Measurements from ENCODE around the gene FCSK.

The FCSK gene

DNA sequence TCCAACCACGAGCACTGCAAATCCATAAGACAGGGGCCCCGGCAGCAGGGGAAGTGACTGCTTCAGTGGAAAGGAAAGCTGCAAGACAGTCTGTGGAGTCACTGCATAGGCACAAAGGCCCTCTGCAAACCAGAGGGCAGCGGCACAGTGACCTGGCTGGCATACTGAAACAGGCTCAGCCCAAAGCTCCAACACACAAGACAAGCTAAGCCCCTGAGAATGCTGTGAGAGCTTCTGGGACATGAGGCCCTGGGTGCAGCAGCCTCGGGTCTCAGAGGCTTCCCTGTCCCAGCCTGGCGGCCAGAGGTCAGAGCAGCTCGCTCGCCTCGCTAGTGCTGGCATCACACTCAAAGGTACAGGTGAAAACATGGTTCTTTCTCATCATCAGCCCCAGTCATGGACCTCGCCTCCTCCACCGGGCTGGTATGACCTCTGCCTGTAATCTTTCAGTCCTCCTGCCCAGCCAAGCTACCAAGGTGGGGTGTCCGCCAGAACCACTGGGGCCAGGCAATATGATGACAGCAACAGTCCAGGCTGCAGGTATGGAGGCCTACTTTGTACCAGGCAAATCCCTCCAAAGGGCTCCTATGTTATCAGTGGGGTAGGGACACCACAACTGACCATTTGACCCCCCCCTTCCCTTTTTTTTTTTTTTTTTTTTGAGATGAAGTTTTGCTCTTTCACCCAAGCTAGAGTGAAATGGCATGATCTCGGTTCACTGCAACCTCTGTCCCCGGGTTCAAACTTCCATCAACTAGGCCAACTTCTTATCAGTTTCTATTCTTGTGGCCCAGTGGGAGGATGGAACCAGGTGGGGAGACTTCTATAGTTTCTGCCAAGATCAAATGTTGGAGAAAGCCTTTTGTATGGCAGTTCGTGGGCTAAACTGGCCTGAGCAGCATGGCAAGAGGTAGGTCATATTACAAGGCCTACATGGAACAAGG is 34.7 kb upstream of the FCSK start:
- Histone ChIP-seq H3K9me3 (replicated peaks; ENCODE audit: low read length) (no peaks in the 10 kb centered on the region), H3K27me3 (ENCODE audit: control insufficient read depth, insufficient read depth, low read length) (no peaks in the 10 kb centered on the region), H3K4me1 (ENCODE audit: control insufficient read depth, insufficient read depth, low read length) (no peaks in the 10 kb centered on the region), H3K36me3 (ENCODE audit: insufficient read depth, low read length) (peaks cover 3% of the 10 kb centered on the region), H3K4me2 (ENCODE audit: low read length) (no peak overlapping the region), H3K9ac (ENCODE audit: low read depth, low read length) (no peak overlapping the region), H3K4me3 (ENCODE audit: low read length) (no peak overlapping the region)

DNA sequence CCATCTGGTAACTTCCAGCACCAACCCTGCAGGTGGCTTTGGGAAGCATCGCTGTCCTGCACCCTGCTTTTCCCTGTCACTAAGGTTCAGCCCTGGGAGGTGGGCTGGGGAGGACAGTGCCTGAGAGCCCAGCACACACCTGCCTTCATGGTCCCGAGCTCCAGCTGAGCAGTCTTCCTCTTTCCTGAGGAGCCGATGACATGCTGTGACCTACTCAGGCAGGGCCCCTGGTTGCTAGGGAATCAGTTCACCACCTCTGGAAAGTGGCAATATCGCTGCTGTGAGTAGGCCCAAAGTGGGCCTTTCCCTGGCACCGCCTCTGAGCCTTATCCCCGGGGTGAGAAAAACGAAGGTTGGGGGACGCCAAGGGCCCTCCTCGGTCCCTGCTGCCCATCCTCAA is 33.4 kb upstream of the FCSK start:
- Histone ChIP-seq H3K36me3 (ENCODE audit: insufficient read depth, low read length) (peaks cover 2% of the 10 kb centered on the region), H3K4me3 (ENCODE audit: low read length) (no peak overlapping the region), H3K4me1 (ENCODE audit: control insufficient read depth, insufficient read depth, low read length) (no peaks in the 10 kb centered on the region)

DNA sequence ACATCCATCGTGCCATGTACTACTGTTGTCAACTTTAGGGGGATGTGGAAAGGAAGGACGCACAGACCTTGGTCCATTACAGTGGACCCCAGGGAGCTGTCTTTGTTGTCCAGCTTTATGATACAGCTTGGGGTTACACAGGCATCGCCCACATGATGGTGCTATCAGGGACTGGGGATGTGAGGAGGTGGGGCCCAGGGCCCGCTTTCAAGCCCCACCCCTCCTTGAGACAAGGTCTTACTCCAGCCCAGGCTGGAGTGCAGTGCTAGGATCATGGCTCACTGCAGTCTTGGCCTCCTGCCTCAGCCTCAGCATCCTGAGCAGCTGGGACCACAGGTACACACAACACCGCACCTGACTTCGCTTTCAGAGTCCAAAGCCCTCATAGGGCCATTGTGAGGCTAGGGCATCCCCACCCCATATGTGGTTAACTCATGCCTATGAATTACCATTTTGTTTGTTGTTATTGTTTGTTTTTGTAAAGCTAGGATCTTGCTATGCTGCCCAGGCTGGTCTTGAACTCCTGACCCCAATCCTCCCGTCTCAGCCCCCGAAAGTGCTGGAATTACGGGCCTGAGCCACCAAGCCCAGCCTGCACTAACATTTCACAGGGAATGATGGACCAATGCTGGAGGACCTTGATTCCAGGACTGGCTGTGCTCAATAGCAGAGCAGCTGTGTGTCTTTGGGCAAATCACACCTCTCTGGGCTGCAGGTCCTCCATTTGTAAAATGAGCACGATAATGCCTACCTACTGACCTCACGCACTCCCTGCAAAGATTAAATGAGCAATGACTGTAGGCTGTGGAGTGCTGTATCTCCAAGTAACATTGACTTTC is 32.7 kb upstream of the FCSK start:
- H3K36me3 ChIP-seq (ENCODE audit: insufficient read depth, low read length), result no peaks in the 10 kb centered on the region
- no peak overlapping the region for H3K4me2 ChIP-seq (ENCODE audit: low read length)
- H3K4me1 ChIP-seq (ENCODE audit: control insufficient read depth, insufficient read depth, low read length), result no peaks in the 10 kb centered on the region
- H3K9ac ChIP-seq (ENCODE audit: low read depth, low read length), result no peak overlapping the region
- H3K4me3 ChIP-seq (ENCODE audit: low read length), result no peak overlapping the region
- no peaks in the 10 kb centered on the region for H3K9me3 ChIP-seq (replicated peaks; ENCODE audit: low read length)
- H3K27me3 ChIP-seq (ENCODE audit: control insufficient read depth, insufficient read depth, low read length), result no peaks in the 10 kb centered on the region

More for the DNA sequence above, 33.4 kb upstream of the FCSK start:
- no peaks in the 10 kb centered on the region for H3K9me3 ChIP-seq (replicated peaks; ENCODE audit: low read length)
- no peak overlapping the region for H3K9ac ChIP-seq (ENCODE audit: low read depth, low read length)
- no peak overlapping the region for H3K4me2 ChIP-seq (ENCODE audit: low read length)
- H3K27me3 ChIP-seq (ENCODE audit: control insufficient read depth, insufficient read depth, low read length), result no peaks in the 10 kb centered on the region

DNA sequence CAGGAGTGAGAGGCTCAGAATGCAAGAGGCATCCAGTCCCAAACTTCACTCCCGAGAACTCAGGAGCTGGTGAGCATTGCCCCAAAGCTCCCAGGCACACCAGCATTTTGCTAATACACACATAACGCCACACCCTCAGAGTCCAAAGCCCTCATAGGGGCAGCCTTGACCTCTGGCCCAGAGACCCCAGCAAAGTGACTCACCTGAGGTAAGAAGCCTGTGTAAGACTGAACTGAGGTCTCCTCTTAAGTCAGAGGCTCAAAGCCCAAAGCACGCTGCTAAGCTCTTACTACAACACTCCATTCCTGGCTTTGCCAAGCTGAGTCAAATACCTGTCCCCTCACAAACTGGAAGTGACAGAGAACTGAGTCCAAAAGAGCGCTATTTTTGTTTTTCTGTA is 31.9 kb upstream of the FCSK start:
- peaks cover 1% of the 10 kb centered on the region for H3K4me1 ChIP-seq (ENCODE audit: control insufficient read depth, insufficient read depth, low read length)
- H3K9ac ChIP-seq (ENCODE audit: low read depth, low read length), result no peak overlapping the region
- no peak overlapping the region for H3K4me2 ChIP-seq (ENCODE audit: low read length)
- H3K27me3 ChIP-seq (ENCODE audit: control insufficient read depth, insufficient read depth, low read length), result no peaks in the 10 kb centered on the region
- no peaks in the 10 kb centered on the region for H3K9me3 ChIP-seq (replicated peaks; ENCODE audit: low read length)
- H3K4me3 ChIP-seq (ENCODE audit: low read length), result no peak overlapping the region
- H3K36me3 ChIP-seq (ENCODE audit: insufficient read depth, low read length), result no peaks in the 10 kb centered on the region

DNA sequence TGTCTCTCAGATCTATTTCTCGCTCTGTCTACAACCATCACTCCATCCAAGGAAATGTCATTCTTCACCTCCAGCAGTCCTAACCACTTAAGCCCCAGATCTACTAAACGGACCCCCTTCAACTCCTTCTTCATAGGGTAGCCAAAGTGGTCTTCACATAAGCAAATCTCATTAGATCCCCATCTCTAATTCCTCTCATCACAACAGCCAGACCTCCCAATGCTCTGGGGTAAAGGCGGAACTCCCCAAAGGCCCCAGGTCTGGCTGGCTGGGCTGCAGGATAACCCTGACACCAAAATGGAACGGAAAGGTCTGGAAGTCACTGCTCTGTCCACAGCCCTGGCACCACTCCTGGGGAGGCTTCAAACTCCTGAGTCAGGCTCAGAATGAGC is 26.6 kb upstream of the FCSK start:
- peak overlapping the region; percentile 24 for H3K9ac ChIP-seq (ENCODE audit: low read depth, low read length)
- peak overlapping the region; percentile 67 for H3K4me2 ChIP-seq (ENCODE audit: low read length)
- H3K27me3 ChIP-seq (ENCODE audit: control insufficient read depth, insufficient read depth, low read length), result no peaks in the 10 kb centered on the region
- no peaks in the 10 kb centered on the region for H3K36me3 ChIP-seq (ENCODE audit: insufficient read depth, low read length)
- no peaks in the 10 kb centered on the region for H3K9me3 ChIP-seq (replicated peaks; ENCODE audit: low read length)
- H3K4me1 ChIP-seq (ENCODE audit: control insufficient read depth, insufficient read depth, low read length), result peaks cover 38% of the 10 kb centered on the region
- peak overlapping the region; percentile 16 for H3K4me3 ChIP-seq (ENCODE audit: low read length)

DNA sequence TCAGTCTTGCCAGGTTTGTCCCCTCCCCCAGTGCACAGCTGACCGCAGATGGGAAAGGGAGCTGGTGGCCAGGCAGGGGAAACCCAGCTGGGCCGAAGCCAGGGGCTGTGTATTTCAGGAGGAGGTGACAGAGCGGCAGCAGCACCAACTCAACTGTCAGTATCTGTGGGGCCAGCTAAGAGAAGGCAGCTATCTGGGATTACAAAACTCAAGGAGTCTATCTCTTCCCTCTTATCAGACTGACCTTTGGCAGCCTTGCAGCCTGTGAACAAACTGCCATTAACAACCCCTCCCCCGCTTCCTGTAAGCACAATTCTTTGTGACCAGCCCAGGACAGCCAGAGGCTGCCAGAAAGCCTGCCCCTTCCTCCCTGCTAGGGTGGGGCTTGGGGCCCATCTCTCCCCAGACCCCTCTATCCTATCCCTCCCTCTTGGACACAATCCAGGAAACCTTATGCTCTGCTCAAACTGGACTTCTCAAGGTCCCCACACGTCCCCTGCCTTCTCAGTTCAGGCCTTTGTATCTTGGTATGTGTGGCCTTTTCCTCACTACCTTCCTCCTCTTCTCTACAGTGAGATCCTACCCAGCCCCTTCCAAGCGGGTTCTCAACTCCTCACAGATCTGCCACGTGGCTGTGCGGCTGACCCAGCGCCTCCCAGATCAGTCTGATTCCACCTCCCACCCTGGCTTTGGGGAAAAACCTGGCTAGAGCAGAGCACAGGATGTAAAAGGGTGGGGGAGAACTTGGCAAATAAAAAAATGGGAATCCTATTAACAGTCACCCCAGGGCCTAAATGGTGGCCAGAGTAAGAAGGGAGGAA is 26.0 kb upstream of the FCSK start:
- H3K27me3 ChIP-seq (ENCODE audit: control insufficient read depth, insufficient read depth, low read length), result no peaks in the 10 kb centered on the region
- H3K4me2 ChIP-seq (ENCODE audit: low read length), result peak overlapping the region; percentile 67
- peak overlapping the region; percentile 27 for H3K9ac ChIP-seq (ENCODE audit: low read depth, low read length)
- no peaks in the 10 kb centered on the region for H3K36me3 ChIP-seq (ENCODE audit: insufficient read depth, low read length)
- peak overlapping the region; percentile 16 for H3K4me3 ChIP-seq (ENCODE audit: low read length)
- peaks cover 44% of the 10 kb centered on the region for H3K4me1 ChIP-seq (ENCODE audit: control insufficient read depth, insufficient read depth, low read length)
- H3K9me3 ChIP-seq (replicated peaks; ENCODE audit: low read length), result no peaks in the 10 kb centered on the region

DNA sequence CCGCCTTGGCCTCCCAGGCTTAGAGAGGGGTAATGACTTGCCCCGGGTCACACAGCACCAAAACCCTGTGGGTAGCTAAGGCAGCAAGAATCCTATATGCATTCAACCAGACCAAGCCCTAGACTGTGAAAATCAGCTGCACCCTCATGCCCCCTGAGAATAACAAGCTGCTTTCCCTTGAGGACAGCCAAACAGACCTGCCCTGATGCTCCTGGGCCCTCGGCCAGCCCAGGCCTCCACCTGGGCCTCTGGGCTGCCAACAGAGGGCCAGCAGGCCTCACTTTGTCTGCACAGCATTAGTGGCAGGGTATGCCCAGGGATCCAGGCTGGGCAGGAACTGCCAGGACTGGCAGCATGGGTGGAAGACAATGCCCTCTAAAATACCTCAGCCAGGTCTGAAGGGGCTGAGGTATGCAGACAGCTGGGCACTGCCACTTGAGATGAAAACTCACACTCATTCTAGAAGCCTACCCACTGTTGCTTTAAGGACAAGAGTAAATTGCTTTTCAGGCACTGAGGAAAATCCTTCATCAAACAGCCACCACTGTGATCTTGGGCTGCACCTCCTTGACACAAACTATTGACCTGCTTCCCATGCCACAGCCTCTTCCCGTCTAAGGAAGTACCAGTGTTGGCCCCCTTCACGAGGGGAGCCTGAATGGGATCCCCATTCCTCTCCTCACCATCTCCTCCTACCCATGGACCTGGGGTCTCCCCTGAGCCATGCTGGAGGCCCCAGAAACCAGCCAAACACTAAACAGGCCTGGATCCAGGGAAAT is 24.3 kb upstream of the FCSK start:
- Histone ChIP-seq H3K4me2 (ENCODE audit: low read length) (no peak overlapping the region), H3K4me3 (ENCODE audit: low read length) (no peak overlapping the region), H3K36me3 (ENCODE audit: insufficient read depth, low read length) (peaks cover 6% of the 10 kb centered on the region), H3K9me3 (replicated peaks; ENCODE audit: low read length) (no peaks in the 10 kb centered on the region), H3K27me3 (ENCODE audit: control insufficient read depth, insufficient read depth, low read length) (no peaks in the 10 kb centered on the region), H3K4me1 (ENCODE audit: control insufficient read depth, insufficient read depth, low read length) (peaks cover 53% of the 10 kb centered on the region), H3K9ac (ENCODE audit: low read depth, low read length) (no peak overlapping the region)

DNA sequence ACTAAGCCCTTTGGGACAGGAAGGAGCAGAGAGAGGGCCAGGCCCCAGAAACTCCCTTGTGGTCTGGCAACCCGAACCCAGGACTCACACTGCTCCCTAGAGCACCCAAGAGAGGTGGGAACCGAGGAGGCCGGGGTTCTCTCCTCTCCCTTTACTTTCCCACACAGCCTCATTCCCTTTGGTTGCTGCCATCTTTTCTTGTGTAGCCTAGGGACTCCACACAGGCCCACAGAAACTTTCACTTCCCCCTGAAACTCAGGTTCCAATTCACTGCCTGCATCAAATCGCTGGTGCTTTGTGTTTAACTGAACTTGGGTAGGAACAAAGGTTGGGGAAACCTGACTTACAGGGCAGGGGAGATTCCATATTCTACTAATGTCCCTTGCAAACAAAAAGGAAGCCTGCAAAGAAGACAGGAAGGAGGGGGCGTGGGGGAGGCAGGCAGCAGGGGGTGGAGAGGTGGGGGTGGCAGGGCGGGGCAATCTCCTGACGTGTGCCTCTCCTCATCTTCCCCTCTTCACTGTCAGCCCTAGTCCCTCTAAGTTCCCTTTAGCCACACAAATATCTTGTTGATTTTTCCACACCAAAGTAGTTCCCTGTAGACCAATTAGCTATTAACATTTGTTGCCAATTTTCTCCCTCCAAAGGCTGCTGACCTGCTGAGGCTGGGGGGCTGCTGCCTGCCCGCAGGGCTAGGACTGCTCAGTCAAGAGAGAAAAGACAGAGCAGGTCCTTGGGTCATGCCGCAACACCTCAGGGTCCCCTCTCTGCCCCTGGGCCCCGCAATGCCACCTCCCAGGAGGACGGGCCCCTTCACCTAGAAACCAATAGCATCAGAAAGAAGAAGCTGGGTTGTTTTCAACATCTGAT is 23.5 kb upstream of the FCSK start:
- no peak overlapping the region for H3K9ac ChIP-seq (ENCODE audit: low read depth, low read length)
- H3K4me3 ChIP-seq (ENCODE audit: low read length), result no peak overlapping the region
- no peaks in the 10 kb centered on the region for H3K9me3 ChIP-seq (replicated peaks; ENCODE audit: low read length)
- H3K4me1 ChIP-seq (ENCODE audit: control insufficient read depth, insufficient read depth, low read length), result peaks cover 53% of the 10 kb centered on the region
- H3K4me2 ChIP-seq (ENCODE audit: low read length), result peak overlapping the region; percentile 15
- no peaks in the 10 kb centered on the region for H3K27me3 ChIP-seq (ENCODE audit: control insufficient read depth, insufficient read depth, low read length)
- H3K36me3 ChIP-seq (ENCODE audit: insufficient read depth, low read length), result peaks cover 7% of the 10 kb centered on the region

DNA sequence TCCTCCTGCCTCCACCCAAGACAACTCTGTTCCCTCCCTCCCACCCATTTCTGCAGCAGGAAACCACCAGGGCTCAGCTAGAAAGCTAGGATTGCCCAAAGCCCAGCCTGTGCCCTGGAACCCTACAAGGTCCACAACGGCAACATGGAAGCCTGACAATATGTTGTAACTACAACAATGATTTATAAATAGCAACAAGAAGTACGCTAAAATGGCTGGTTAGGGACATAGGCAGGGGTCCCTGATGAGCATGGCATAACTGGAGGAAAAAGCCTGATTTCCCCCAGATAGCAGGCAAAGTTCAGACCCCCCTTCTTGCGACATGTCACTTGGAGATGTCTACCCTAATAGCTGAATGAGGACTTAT is 22.1 kb upstream of the FCSK start:
- H3K4me2 ChIP-seq (ENCODE audit: low read length), result no peak overlapping the region
- no peaks in the 10 kb centered on the region for H3K27me3 ChIP-seq (ENCODE audit: control insufficient read depth, insufficient read depth, low read length)
- H3K36me3 ChIP-seq (ENCODE audit: insufficient read depth, low read length), result peaks cover 7% of the 10 kb centered on the region
- H3K4me3 ChIP-seq (ENCODE audit: low read length), result no peak overlapping the region
- peaks cover 66% of the 10 kb centered on the region for H3K4me1 ChIP-seq (ENCODE audit: control insufficient read depth, insufficient read depth, low read length)
- H3K9me3 ChIP-seq (replicated peaks; ENCODE audit: low read length), result no peaks in the 10 kb centered on the region
- no peak overlapping the region for H3K9ac ChIP-seq (ENCODE audit: low read depth, low read length)

Data from skeletal muscle satellite cell (primary cell).